Endothelial cell of umbilical vein (primary cell): ENCODE data around the gene HDLBP. TPM values are rescaled to one million over a fixed set of nuclear protein-coding genes. Genes with fewer than 3 reads are reported as not detected.

Experiments used
- BruUV-seq: library from RNA; stranded (reverse); fragments of 400-500 nt; replicated peaks from 2 replicates; lab custom pipeline; 2021; lab: Mats Ljungman, UMichigan
- CTCF ChIA-PET: fragments of 300-600, 350-600 bp; sonication (Branson Sonifier 250); formaldehyde crosslinking; loops from one replicate; lab custom pipeline; 2021; ENCODE audit warnings: antibody characterized with exemption, inconsistent platforms; lab: Charles Lee
- POLR2A ChIA-PET: fragments of 300-600, 350-600 bp; sonication (Branson Sonifier 250); formaldehyde crosslinking; loops from one replicate; lab custom pipeline; 2021; ENCODE audit warnings: antibody characterized with exemption, inconsistent platforms; lab: Charles Lee
- DNase-seq: peaks from one replicate; pipeline ENCODE4 v3.0.0-alpha.2; 2011; ENCODE audit warnings: low read depth, low spot score
- FAIRE-seq: peaks from 2 replicates; lab custom pipeline; 2011; peaks lifted over from hg19 to GRCh38; lab: Jason Lieb, UNC
- H2AFZ ChIP-seq: 2 replicates; pipeline ENCODE4 v1.6.0; 2012; ENCODE audit warnings: low read depth, low read length, control low read depth, inconsistent platforms
- H3K27ac ChIP-seq: 2 replicates; pipeline ENCODE4 v1.5.1; 2011; ENCODE audit warnings: low read depth, mild to moderate bottlenecking, control low read depth, low read length, moderate library complexity; ENCODE audit not compliant: insufficient read depth
- H3K27me3 ChIP-seq, 2 experiments: 2 replicates each; pipeline versions ENCODE4 v1.6.0 to v1.6.1; 2011; ENCODE audit warnings: low read length in 2 of 2, mixed read lengths in 1 of 2; ENCODE audit not compliant: control insufficient read depth in 2 of 2, insufficient read depth in 2 of 2
- H3K36me3 ChIP-seq, 2 experiments: 2 replicates in 1 of 2; 3 replicates in 1 of 2; pipeline ENCODE4 v1.5.1; 2011; ENCODE audit warnings: low read length in 2 of 2, mild to moderate bottlenecking in 1 of 2, moderate library complexity in 1 of 2; ENCODE audit not compliant: control insufficient read depth in 2 of 2, insufficient read depth in 2 of 2; ENCODE audit errors: extremely low read depth in 1 of 2
- H3K4me1 ChIP-seq: 3 replicates; pipeline ENCODE4 v1.5.1; 2011; ENCODE audit warnings: mild to moderate bottlenecking, low read length; ENCODE audit not compliant: control insufficient read depth, insufficient read depth; ENCODE audit errors: extremely low read depth
- H3K4me2 ChIP-seq: 2 replicates; pipeline ENCODE4 v1.6.1; 2011; ENCODE audit warnings: low read length, control low read depth, mixed read lengths; ENCODE audit not compliant: insufficient read depth
- H3K4me3 ChIP-seq, 3 experiments: fragments of 200-600 bp in 1 of 3; sonication (generic), shearing (Covaris generic) in 1 of 3; replicated peaks in 1 of 3; 2 replicates each; pipeline ENCODE4 v1.5.1; 2011 to 2016; ENCODE audit warnings: control low read depth in 3 of 3, low read length in 3 of 3, mild to moderate bottlenecking in 2 of 3, inconsistent platforms in 1 of 3, low read depth in 1 of 3, moderate library complexity in 1 of 3; ENCODE audit not compliant: insufficient read depth in 1 of 3
- H3K79me2 ChIP-seq: 2 replicates; pipeline ENCODE4 v1.6.0; 2012; ENCODE audit warnings: low read length, inconsistent platforms; ENCODE audit not compliant: control insufficient read depth, insufficient read depth
- H3K9ac ChIP-seq: replicated peaks from 2 replicates; pipeline ENCODE3; 2011; ENCODE audit warnings: low read length, control low read depth; ENCODE audit not compliant: insufficient read depth; ENCODE audit errors: extremely low read depth
- H3K9me1 ChIP-seq: replicated peaks from 3 replicates; pipeline ENCODE4 v1.6.0; 2011; ENCODE audit warnings: mild to moderate bottlenecking, low read length; ENCODE audit not compliant: control insufficient read depth, insufficient read depth; ENCODE audit errors: extremely low read depth
- H3K9me3 ChIP-seq: replicated peaks from 2 replicates; pipeline ENCODE4 v1.5.1; 2012; ENCODE audit warnings: low read length, inconsistent platforms; ENCODE audit not compliant: control insufficient read depth, insufficient read depth
- H4K20me1 ChIP-seq: replicated peaks from 2 replicates; pipeline ENCODE3; 2011; ENCODE audit warnings: mild to moderate bottlenecking, low read length; ENCODE audit not compliant: control insufficient read depth, insufficient read depth; ENCODE audit errors: extremely low read depth
- CTCF ChIP-seq, 2 donors: IDR thresholded peaks; 1 replicate in 1 of 2; 2 replicates in 1 of 2; pipeline ENCODE4 v1.5.1; 2011; ENCODE audit warnings: low read length in 2 of 2, mild to moderate bottlenecking in 2 of 2, moderate library complexity in 2 of 2, control low read depth in 1 of 2, inconsistent platforms in 1 of 2, low read depth in 1 of 2; ENCODE audit not compliant: insufficient read depth in 1 of 2; ENCODE audit errors: extremely low read depth in 1 of 2
- EZH2 ChIP-seq: IDR thresholded peaks from 2 replicates; pipeline ENCODE4 v1.6.1; 2012; ENCODE audit warnings: borderline replicate concordance, low read depth, mild to moderate bottlenecking, moderate library complexity, low read length, inconsistent platforms; ENCODE audit not compliant: severe bottlenecking
- FOS ChIP-seq: IDR thresholded peaks from 2 replicates; pipeline ENCODE4 v1.6.1; 2011; ENCODE audit warnings: mild to moderate bottlenecking, low read length, moderate library complexity, borderline replicate concordance; ENCODE audit not compliant: insufficient read depth
- GATA2 ChIP-seq: IDR thresholded peaks from 2 replicates; pipeline ENCODE4 v1.7.0; 2011; ENCODE audit warnings: low read depth, mild to moderate bottlenecking, moderate library complexity, mixed read lengths, low read length; ENCODE audit not compliant: insufficient read length, insufficient read depth
- JUN ChIP-seq: IDR thresholded peaks from 2 replicates; pipeline ENCODE4 v1.6.1; 2011; ENCODE audit warnings: borderline replicate concordance, low read depth; ENCODE audit not compliant: insufficient read length, insufficient read depth
- POLR2A ChIP-seq: IDR thresholded peaks from 2 replicates; pipeline ENCODE4 v1.6.1; 2012; ENCODE audit warnings: low read depth, mild to moderate bottlenecking, control low read depth, low read length
- POLR2AphosphoS5 ChIP-seq: IDR thresholded peaks from 2 replicates; pipeline ENCODE4 v1.6.1; 2012; ENCODE audit warnings: low read depth, mild to moderate bottlenecking, control low read depth, low read length, moderate library complexity; ENCODE audit not compliant: insufficient read depth
- dilution Hi-C: fragments of 300-500 bp; cut with MboI; formaldehyde crosslinking; loops from one replicate; pipeline ENCODE4 v1.15.0; 2019; ENCODE audit warnings: low sequenced_read_pairs; ENCODE audit not compliant: extremely low pct_ligation_motif_present
- intact Hi-C: fragments of 100-400 bp; cut with micrococcal nuclease; formaldehyde crosslinking; loops from one replicate; pipeline ENCODE4 v1.10.0; 2022
- polyA plus RNA-seq, 4 experiments: library from polyadenylated mRNA; depleted of rRNA in 3 of 4; stranded (reverse) in 3 of 4; unstranded in 1 of 4; fragments of >200 nt; gene quantifications; 2 replicates each; pipeline versions ENCODE4 v1.2.1 to v1.2.3, GENCODE V29; 2011 to 2012; ENCODE audit warnings: missing spikeins in 1 of 4
- total RNA-seq: library from RNA; stranded (reverse); gene quantifications from 2 replicates; pipeline ENCODE4 v1.2.3, GENCODE V29; 2021
- TF ChIP-seq, protein P1 (sequence below): IDR thresholded peaks from 2 replicates; pipeline ENCODE4 v1.6.1; 2011; ENCODE audit not compliant: insufficient read depth, insufficient read length

The HDLBP gene
- total and polyA plus RNA-seq, 2 donors (not counting 3 experiments of a cell fraction or from before 2014, with no cell fraction given), result 379 to 569 TPM

GRCh38 chr2:241308267-241308666 is 7.2 kb downstream of the HDLBP start:
- Histone ChIP-seq H3K27ac (no peak overlapping the region), H2AFZ (no peak overlapping the region), H3K4me3 (no peak overlapping the region), H3K4me2 (no peak overlapping the region), H3K9me3 (no peaks in the 10 kb centered on the region), H3K79me2 (peaks cover 99% of the 10 kb centered on the region), H3K36me3 (peaks cover 0 to 4% of the 10 kb centered on the region in 2 experiments), H3K9me1 (no peaks in the 10 kb centered on the region), H3K4me1 (no peaks in the 10 kb centered on the region), H4K20me1 (peaks cover 2% of the 10 kb centered on the region), H3K9ac (no peak overlapping the region), H3K27me3 (no peaks in the 10 kb centered on the region)
- POLR2A ChIA-PET, result no interaction called here
- intact Hi-C loops, result loop anchor here (10.0 kb wide), 1 partner anchor 1933 kb away; no protein-coding TSS in a partner anchor
- CTCF ChIA-PET, result no interaction called here
- dilution Hi-C loops, result no loop called here
- DNase-seq (no peak), FAIRE-seq (no peak)
- TF ChIP-seq POLR2A (no peak), JUN (no peak)
- no TSS peak for BruUV-seq

DNA sequence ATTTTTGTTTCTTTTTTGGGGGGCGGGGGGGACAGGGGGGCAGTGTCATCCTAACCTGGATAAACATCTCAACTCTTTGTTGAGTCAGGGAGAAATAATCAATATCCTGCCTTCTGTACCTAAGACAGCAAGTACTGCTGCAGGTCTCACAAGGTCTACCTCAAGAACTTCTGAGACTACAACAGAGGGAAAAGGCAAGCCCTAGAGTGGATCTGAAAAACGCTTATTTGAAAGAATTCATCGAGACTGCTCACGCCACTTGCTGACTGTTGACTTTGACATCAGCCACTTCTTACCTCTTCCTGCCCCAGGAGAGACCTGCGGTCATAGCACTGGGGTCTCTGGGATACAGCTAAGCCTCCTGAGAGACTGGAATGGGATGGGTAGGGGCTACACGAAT is 8.4 kb downstream of the HDLBP start:
- Histone ChIP-seq H3K27ac (no peak overlapping the region), H3K9me3 (no peaks in the 10 kb centered on the region), H3K27me3 (no peaks in the 10 kb centered on the region), H2AFZ (no peak overlapping the region), H3K4me2 (no peak overlapping the region), H3K9me1 (no peaks in the 10 kb centered on the region), H4K20me1 (peaks cover 2% of the 10 kb centered on the region), H3K9ac (no peak overlapping the region), H3K36me3 (peaks cover 0 to 4% of the 10 kb centered on the region in 2 experiments), H3K4me3 (no peak overlapping the region), H3K4me1 (no peaks in the 10 kb centered on the region), H3K79me2 (peaks cover 99% of the 10 kb centered on the region)
- no peak for DNase-seq
- TF ChIP-seq EZH2 (no peak), JUN (no peak), FOS (no peak), GATA2 (no peak), POLR2AphosphoS5 (no peak), CTCF (IDR thresholded peaks at IDR 0.05; ENCODE audit: extremely low read depth in 1 of 2, insufficient read depth in 1 of 2, low read depth in 1 of 2, low read length in 2 of 2) (no peak), POLR2A (no peak)
- TF ChIP-seq, protein P1, sequence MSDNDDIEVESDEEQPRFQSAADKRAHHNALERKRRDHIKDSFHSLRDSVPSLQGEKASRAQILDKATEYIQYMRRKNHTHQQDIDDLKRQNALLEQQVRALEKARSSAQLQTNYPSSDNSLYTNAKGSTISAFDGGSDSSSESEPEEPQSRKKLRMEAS, result no peak
- no peak for FAIRE-seq
- intact Hi-C loops (loop anchor here (10.0 kb wide), 1 partner anchor 1932 kb away; no protein-coding TSS in a partner anchor), dilution Hi-C loops (no loop called here)
- CTCF ChIA-PET, result no interaction called here
- no TSS peak for BruUV-seq
- POLR2A ChIA-PET, result no interaction called here
